Endothelial cell of umbilical vein (primary cell): ENCODE data around the gene ACOT13. TPM values are rescaled to one million over a fixed set of nuclear protein-coding genes. Genes with fewer than 3 reads are reported as not detected.
"Not testable (repeated sequence)": the region's sequence is repeated elsewhere in the genome, so short reads cannot be mapped to it uniquely, and the experiment has no call there.

Source experiments
- BruUV-seq: library from RNA; stranded (reverse); fragments of 400-500 nt; replicated peaks from 2 replicates; lab custom pipeline; 2021; lab: Mats Ljungman, UMichigan
- CTCF ChIA-PET: fragments of 300-600, 350-600 bp; sonication (Branson Sonifier 250); formaldehyde crosslinking; loops from one replicate; lab custom pipeline; 2021; ENCODE audit warnings: antibody characterized with exemption, inconsistent platforms; lab: Charles Lee
- POLR2A ChIA-PET: fragments of 300-600, 350-600 bp; sonication (Branson Sonifier 250); formaldehyde crosslinking; loops from one replicate; lab custom pipeline; 2021; ENCODE audit warnings: antibody characterized with exemption, inconsistent platforms; lab: Charles Lee
- DNase-seq: peaks from one replicate; pipeline ENCODE4 v3.0.0-alpha.2; 2011; ENCODE audit warnings: low read depth, low spot score
- FAIRE-seq: peaks from 2 replicates; lab custom pipeline; 2011; peaks lifted over from hg19 to GRCh38; lab: Jason Lieb, UNC
- H2AFZ ChIP-seq: 2 replicates; pipeline ENCODE4 v1.6.0; 2012; ENCODE audit warnings: low read depth, low read length, control low read depth, inconsistent platforms
- H3K27ac ChIP-seq: 2 replicates; pipeline ENCODE4 v1.5.1; 2011; ENCODE audit warnings: low read depth, mild to moderate bottlenecking, control low read depth, low read length, moderate library complexity; ENCODE audit not compliant: insufficient read depth
- H3K27me3 ChIP-seq, 2 experiments: 2 replicates each; pipeline versions ENCODE4 v1.6.0 to v1.6.1; 2011; ENCODE audit warnings: low read length in 2 of 2, mixed read lengths in 1 of 2; ENCODE audit not compliant: control insufficient read depth in 2 of 2, insufficient read depth in 2 of 2
- H3K36me3 ChIP-seq, 2 experiments: 2 replicates in 1 of 2; 3 replicates in 1 of 2; pipeline ENCODE4 v1.5.1; 2011; ENCODE audit warnings: low read length in 2 of 2, mild to moderate bottlenecking in 1 of 2, moderate library complexity in 1 of 2; ENCODE audit not compliant: control insufficient read depth in 2 of 2, insufficient read depth in 2 of 2; ENCODE audit errors: extremely low read depth in 1 of 2
- H3K4me1 ChIP-seq: 3 replicates; pipeline ENCODE4 v1.5.1; 2011; ENCODE audit warnings: mild to moderate bottlenecking, low read length; ENCODE audit not compliant: control insufficient read depth, insufficient read depth; ENCODE audit errors: extremely low read depth
- H3K4me2 ChIP-seq: 2 replicates; pipeline ENCODE4 v1.6.1; 2011; ENCODE audit warnings: low read length, control low read depth, mixed read lengths; ENCODE audit not compliant: insufficient read depth
- H3K4me3 ChIP-seq, 3 experiments: fragments of 200-600 bp in 1 of 3; sonication (generic), shearing (Covaris generic) in 1 of 3; replicated peaks in 1 of 3; 2 replicates each; pipeline ENCODE4 v1.5.1; 2011 to 2016; ENCODE audit warnings: control low read depth in 3 of 3, low read length in 3 of 3, mild to moderate bottlenecking in 2 of 3, inconsistent platforms in 1 of 3, low read depth in 1 of 3, moderate library complexity in 1 of 3; ENCODE audit not compliant: insufficient read depth in 1 of 3
- H3K79me2 ChIP-seq: 2 replicates; pipeline ENCODE4 v1.6.0; 2012; ENCODE audit warnings: low read length, inconsistent platforms; ENCODE audit not compliant: control insufficient read depth, insufficient read depth
- H3K9ac ChIP-seq: replicated peaks from 2 replicates; pipeline ENCODE3; 2011; ENCODE audit warnings: low read length, control low read depth; ENCODE audit not compliant: insufficient read depth; ENCODE audit errors: extremely low read depth
- H3K9me1 ChIP-seq: replicated peaks from 3 replicates; pipeline ENCODE4 v1.6.0; 2011; ENCODE audit warnings: mild to moderate bottlenecking, low read length; ENCODE audit not compliant: control insufficient read depth, insufficient read depth; ENCODE audit errors: extremely low read depth
- H3K9me3 ChIP-seq: replicated peaks from 2 replicates; pipeline ENCODE4 v1.5.1; 2012; ENCODE audit warnings: low read length, inconsistent platforms; ENCODE audit not compliant: control insufficient read depth, insufficient read depth
- H4K20me1 ChIP-seq: replicated peaks from 2 replicates; pipeline ENCODE3; 2011; ENCODE audit warnings: mild to moderate bottlenecking, low read length; ENCODE audit not compliant: control insufficient read depth, insufficient read depth; ENCODE audit errors: extremely low read depth
- CTCF ChIP-seq, 2 donors: IDR thresholded peaks; 1 replicate in 1 of 2; 2 replicates in 1 of 2; pipeline ENCODE4 v1.5.1; 2011; ENCODE audit warnings: low read length in 2 of 2, mild to moderate bottlenecking in 2 of 2, moderate library complexity in 2 of 2, control low read depth in 1 of 2, inconsistent platforms in 1 of 2, low read depth in 1 of 2; ENCODE audit not compliant: insufficient read depth in 1 of 2; ENCODE audit errors: extremely low read depth in 1 of 2
- EZH2 ChIP-seq: IDR thresholded peaks from 2 replicates; pipeline ENCODE4 v1.6.1; 2012; ENCODE audit warnings: borderline replicate concordance, low read depth, mild to moderate bottlenecking, moderate library complexity, low read length, inconsistent platforms; ENCODE audit not compliant: severe bottlenecking
- FOS ChIP-seq: IDR thresholded peaks from 2 replicates; pipeline ENCODE4 v1.6.1; 2011; ENCODE audit warnings: mild to moderate bottlenecking, low read length, moderate library complexity, borderline replicate concordance; ENCODE audit not compliant: insufficient read depth
- GATA2 ChIP-seq: IDR thresholded peaks from 2 replicates; pipeline ENCODE4 v1.7.0; 2011; ENCODE audit warnings: low read depth, mild to moderate bottlenecking, moderate library complexity, mixed read lengths, low read length; ENCODE audit not compliant: insufficient read length, insufficient read depth
- MYC ChIP-seq: IDR thresholded peaks from one replicate; pipeline ENCODE4 v1.6.1; 2011; ENCODE audit warnings: mild to moderate bottlenecking, low read depth, low read length
- POLR2AphosphoS5 ChIP-seq: IDR thresholded peaks from 2 replicates; pipeline ENCODE4 v1.6.1; 2012; ENCODE audit warnings: low read depth, mild to moderate bottlenecking, control low read depth, low read length, moderate library complexity; ENCODE audit not compliant: insufficient read depth
- dilution Hi-C: fragments of 300-500 bp; cut with MboI; formaldehyde crosslinking; loops from one replicate; pipeline ENCODE4 v1.15.0; 2019; ENCODE audit warnings: low sequenced_read_pairs; ENCODE audit not compliant: extremely low pct_ligation_motif_present
- intact Hi-C: fragments of 100-400 bp; cut with micrococcal nuclease; formaldehyde crosslinking; loops from one replicate; pipeline ENCODE4 v1.10.0; 2022
- polyA plus RNA-seq, 4 experiments: library from polyadenylated mRNA; depleted of rRNA in 3 of 4; stranded (reverse) in 3 of 4; unstranded in 1 of 4; fragments of >200 nt; gene quantifications; 2 replicates each; pipeline versions ENCODE4 v1.2.1 to v1.2.3, GENCODE V29; 2011 to 2012; ENCODE audit warnings: missing spikeins in 1 of 4
- total RNA-seq: library from RNA; stranded (reverse); gene quantifications from 2 replicates; pipeline ENCODE4 v1.2.3, GENCODE V29; 2021

Gene ACOT13
- total and polyA plus RNA-seq, 2 donors (not counting 3 experiments of a cell fraction or from before 2014, with no cell fraction given): 7.7 to 24.1 TPM

- ChIA-PET POLR2A (no interaction called here), CTCF (no interaction called here)
- no TSS peak for BruUV-seq
- no peak for FAIRE-seq
- Histone ChIP-seq H3K4me2 (no peak overlapping the region), H3K36me3 (peaks cover 4 to 7% of the 10 kb centered on the region in 2 experiments), H3K9me3 (no peaks in the 10 kb centered on the region), H3K27me3 (no peaks in the 10 kb centered on the region), H3K27ac (no peak overlapping the region), H3K9me1 (no peaks in the 10 kb centered on the region), H3K79me2 (peaks cover 12% of the 10 kb centered on the region), H3K9ac (no peak overlapping the region), H2AFZ (no peak overlapping the region), H3K4me1 (peaks cover 7% of the 10 kb centered on the region), H3K4me3 (no peak overlapping the region), H4K20me1 (no peaks in the 10 kb centered on the region)
- dilution Hi-C loops: no loop called here
- DNase-seq: no peak
- TF ChIP-seq EZH2 (no peak), CTCF (IDR thresholded peaks at IDR 0.05; ENCODE audit: extremely low read depth in 1 of 2, insufficient read depth in 1 of 2, low read depth in 1 of 2, low read length in 2 of 2) (no peak), FOS (no peak), POLR2AphosphoS5 (no peak), MYC (no peak), GATA2 (no peak)
- intact Hi-C loops: no loop called here
These were observed 6.8 kb upstream of the ACOT13 start for GRCh38 chr6:24660105-24660504.

GRCh38 chr6:24661759-24662158 lies 5.1 kb upstream of the ACOT13 start:
- BruUV-seq, FAIRE-seq, H3K27me3 ChIP-seq, H3K4me1 ChIP-seq, H3K36me3 ChIP-seq, H3K9ac ChIP-seq, H3K9me1 ChIP-seq, H2AFZ ChIP-seq, dilution Hi-C loops, H3K27ac ChIP-seq, H3K4me2 ChIP-seq, H3K4me3 ChIP-seq, H3K9me3 ChIP-seq, CTCF ChIA-PET, H4K20me1 ChIP-seq, DNase-seq, POLR2A ChIA-PET, intact Hi-C loops: not testable (repeated sequence)
- peaks cover 23% of the 10 kb centered on the region for H3K79me2 ChIP-seq
